NCI-H82 treated with DMSO at 0.1 percent for 48 hours (cell line): ENCODE measurements around the gene BRMS1.
A peak's percentile ranks its signal among the peaks of the same experiment; 100 is the strongest.
"Not testable (repeated sequence)": the region's sequence is repeated elsewhere in the genome, so short reads cannot be mapped to it uniquely, and the experiment has no call there.

Source experiments
- DNase-seq: peaks from one replicate; lab custom pipeline; 2025; ENCODE audit not compliant: unreplicated experiment; lab: John Stamatoyannopoulos, UW

BRMS1 gene

DNA sequence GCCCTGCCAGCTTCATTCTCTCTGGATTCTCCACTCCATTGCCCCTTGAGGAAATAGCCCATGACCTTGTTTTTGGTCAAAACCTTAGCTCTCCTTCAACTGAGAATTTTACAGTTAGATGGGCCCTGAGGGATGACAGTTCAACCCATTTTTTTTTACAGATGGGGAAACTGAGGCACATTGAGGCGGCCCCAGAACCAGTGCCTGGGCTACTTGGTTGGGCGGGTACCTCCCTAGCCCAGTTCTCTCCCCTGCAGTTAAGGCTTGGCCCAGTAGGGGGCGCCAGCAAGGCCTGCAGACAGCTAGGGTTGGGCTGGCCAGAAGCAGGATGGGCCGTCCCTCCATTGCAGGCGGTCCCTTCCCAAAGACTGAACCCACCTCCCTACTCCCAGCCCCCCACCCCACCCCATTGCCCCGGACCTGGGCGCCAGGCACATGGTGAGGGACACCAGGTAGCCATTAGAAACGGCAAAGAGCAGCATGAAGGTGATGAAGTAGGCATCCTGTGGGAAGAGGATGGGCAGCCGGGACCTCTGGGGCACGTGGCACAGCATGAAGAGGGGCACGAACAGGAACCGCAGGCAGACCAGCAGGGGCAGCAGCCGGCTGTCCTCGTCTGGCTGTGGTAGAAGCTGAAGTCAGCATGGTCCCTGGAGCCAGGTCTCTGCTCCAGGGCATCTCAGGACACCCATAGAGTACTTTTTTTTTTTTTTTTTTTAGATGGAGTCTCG lies 19.1 kb upstream of the BRMS1 start:
- DNase-seq: no peak

GRCh38 chr11:66363187-66363601 lies 18.3 kb upstream of the BRMS1 start:
- DNase-seq: no peak

- no peak for DNase-seq
Observed at GRCh38 chr11:66362481-66363147, 17.7 kb upstream of the BRMS1 start.

DNA sequence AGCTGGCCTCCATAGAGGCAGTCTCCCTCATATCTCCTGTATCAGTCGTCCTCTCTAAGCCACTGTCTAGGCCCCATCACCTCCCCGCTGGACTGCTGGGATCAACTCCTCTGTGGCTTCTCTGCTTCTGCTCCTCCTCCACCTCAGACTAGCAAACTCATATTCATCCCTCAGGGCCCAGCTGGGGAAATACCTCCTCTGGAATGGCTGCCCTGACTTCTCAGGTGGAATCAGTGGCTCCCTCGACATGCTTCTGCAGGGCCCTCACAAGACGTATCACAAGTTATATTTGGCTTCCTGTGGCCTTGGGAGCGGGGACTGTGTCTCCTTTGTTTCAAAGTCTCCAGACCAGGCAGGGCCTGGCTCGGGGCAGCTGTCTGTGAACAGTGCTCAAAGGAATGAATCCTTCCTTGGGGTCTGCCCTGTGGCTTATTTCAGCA lies 16.6 kb upstream of the BRMS1 start:
- no peak for DNase-seq

GRCh38 chr11:66360406-66361073 lies 15.6 kb upstream of the BRMS1 start:
- DNase-seq: no peak

GRCh38 chr11:66359662-66360087 lies 14.8 kb upstream of the BRMS1 start:
- no peak for DNase-seq

- DNase-seq: not testable (repeated sequence)
Observed at GRCh38 chr11:66350560-66351235, 5.8 kb upstream of the BRMS1 start.

GRCh38 chr11:66349084-66349386 lies 4.1 kb upstream of the BRMS1 start:
- DNase-seq: no peak

- DNase-seq: peak; percentile 54
Observed at GRCh38 chr11:66347425-66348276, 2.7 kb upstream of the BRMS1 start, which contains the start of gene B4GAT1. Gene B4GAT1 (minus strand): TSS chr11:66347629. CDS start chr11:66347545, 84 bp downstream.

DNA sequence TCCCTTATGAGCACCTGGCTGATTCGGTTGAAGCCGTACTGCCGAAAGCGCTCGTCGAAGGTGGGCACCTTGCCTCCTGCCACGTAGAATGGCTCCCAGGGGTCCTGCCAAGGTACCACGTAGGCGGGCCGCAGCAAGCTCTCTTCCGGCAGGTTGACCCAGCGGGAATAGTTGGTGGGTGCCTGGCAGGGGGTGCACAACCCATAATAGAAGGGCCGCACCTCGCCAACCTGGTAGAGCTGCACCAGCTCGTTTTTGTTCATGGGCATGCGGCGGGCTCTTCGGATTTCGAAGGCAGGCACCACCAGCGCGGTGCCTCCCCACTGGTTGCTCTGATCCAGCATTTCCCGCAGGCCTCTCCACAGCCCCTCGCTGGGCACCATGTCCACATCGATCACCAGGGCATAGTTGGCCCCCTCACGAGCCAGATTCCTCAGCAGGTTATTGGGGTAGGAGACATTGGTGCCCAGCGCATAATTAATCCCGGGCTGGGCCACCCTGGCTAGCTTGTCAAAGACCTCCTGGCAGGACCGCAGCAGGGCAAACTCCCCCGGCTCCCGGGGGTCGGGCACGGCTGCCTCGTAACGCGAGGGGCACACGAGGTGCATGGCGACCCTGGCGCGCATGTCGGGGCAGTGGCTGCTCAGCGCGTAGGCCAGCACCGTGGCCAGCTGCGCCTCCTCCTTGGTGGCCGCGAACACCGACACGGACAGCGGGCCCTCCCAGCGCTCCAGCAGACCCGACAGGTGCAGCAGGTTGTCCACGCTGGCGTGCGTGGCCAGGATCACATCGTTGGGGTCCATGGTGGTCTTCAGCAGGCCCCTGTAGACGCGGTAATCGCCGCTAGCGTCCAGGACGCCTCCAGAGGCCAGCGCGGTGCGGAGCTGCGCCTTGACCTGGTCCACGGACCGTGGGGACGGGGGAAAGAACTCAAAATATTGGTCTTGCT lies 1.8 kb upstream of the BRMS1 start:
- DNase-seq: no peak

GRCh38 chr11:66345316-66345649 lies 379 bp upstream of the BRMS1 start:
- DNase-seq: no peak

GRCh38 chr11:66343176-66343575 lies 1.7 kb downstream of the BRMS1 start:
- no peak for DNase-seq

GRCh38 chr11:66341502-66342126 lies 3.3 kb downstream of the BRMS1 start:
- no peak for DNase-seq

GRCh38 chr11:66340596-66341501 lies 4.1 kb downstream of the BRMS1 start:
- no peak for DNase-seq

GRCh38 chr11:66339686-66340483 lies 5.0 kb downstream of the BRMS1 start:
- DNase-seq: no peak

- DNase-seq: no peak
Observed at GRCh38 chr11:66339162-66339675, 5.7 kb downstream of the BRMS1 start.
